WTC11 (cell line): ENCODE measurements around the gene GPN3. TPM values are rescaled to one million over a fixed set of nuclear protein-coding genes. Genes with fewer than 3 reads are reported as not detected.

Experiments
- CBFB ChIP-seq: sonication (generic); formaldehyde crosslinking; IDR thresholded peaks from 2 replicates; pipeline ENCODE4 v1.8.1; 2022; ENCODE audit warnings: mild to moderate bottlenecking, low read depth, missing genetic modification reagents
- CREM ChIP-seq: sonication (generic); formaldehyde crosslinking; IDR thresholded peaks from 2 replicates; pipeline ENCODE4 v1.8.1; 2022; ENCODE audit warnings: mild to moderate bottlenecking, missing genetic modification reagents, moderate library complexity
- CTCF ChIP-seq: fragments of 200-600 bp; IDR thresholded peaks from 2 replicates; pipeline ENCODE4 v1.8.0; 2022; ENCODE audit warnings: antibody characterized with exemption
- E2F5 ChIP-seq: sonication (generic); formaldehyde crosslinking; IDR thresholded peaks from 2 replicates; pipeline ENCODE4 v1.8.1; 2022; ENCODE audit warnings: mild to moderate bottlenecking, moderate library complexity, missing genetic modification reagents
- GABPB1 ChIP-seq: sonication (generic); formaldehyde crosslinking; IDR thresholded peaks from 2 replicates; pipeline ENCODE4 v1.8.1; 2023; ENCODE audit warnings: mild to moderate bottlenecking, missing genetic modification reagents
- IRF2 ChIP-seq: sonication (generic); formaldehyde crosslinking; IDR thresholded peaks from 2 replicates; pipeline ENCODE4 v1.8.0; 2022; ENCODE audit warnings: low read depth, missing genetic modification reagents, borderline replicate concordance
- MAX ChIP-seq: sonication (generic); formaldehyde crosslinking; IDR thresholded peaks from 2 replicates; pipeline ENCODE4 v1.8.0; 2022; ENCODE audit warnings: mild to moderate bottlenecking, missing genetic modification reagents
- MYBL2 ChIP-seq: sonication (generic); formaldehyde crosslinking; IDR thresholded peaks from 2 replicates; pipeline ENCODE4 v1.8.1; 2023; ENCODE audit warnings: mild to moderate bottlenecking, moderate library complexity, missing genetic modification reagents
- NFE2L1 ChIP-seq: sonication (generic); formaldehyde crosslinking; IDR thresholded peaks from 2 replicates; pipeline ENCODE4 v1.8.1; 2023; ENCODE audit warnings: missing genetic modification reagents
- NR1H2 ChIP-seq: sonication (generic); formaldehyde crosslinking; IDR thresholded peaks from 2 replicates; pipeline ENCODE4 v1.9.0; 2021; ENCODE audit warnings: mild to moderate bottlenecking, moderate library complexity, missing genetic modification reagents
- PRRX2 ChIP-seq: fragments of 250-450 bp; sonication (Bioruptor Pico); IDR thresholded peaks from 2 replicates; pipeline ENCODE4 v1.8.0; 2021; ENCODE audit warnings: mild to moderate bottlenecking
- RELA ChIP-seq: sonication (generic); formaldehyde crosslinking; IDR thresholded peaks from 2 replicates; pipeline ENCODE4 v1.8.1; 2022; ENCODE audit warnings: missing genetic modification reagents, mild to moderate bottlenecking, borderline replicate concordance
- SMAD3 ChIP-seq: sonication (generic); formaldehyde crosslinking; IDR thresholded peaks from 2 replicates; pipeline ENCODE4 v1.8.0; 2022; ENCODE audit warnings: missing genetic modification reagents, mild to moderate bottlenecking, borderline replicate concordance
- SMAD4 ChIP-seq: sonication (generic); formaldehyde crosslinking; IDR thresholded peaks from 2 replicates; pipeline ENCODE4 v1.8.0; 2022; ENCODE audit warnings: mild to moderate bottlenecking, missing genetic modification reagents
- TCF7 ChIP-seq: sonication (generic); formaldehyde crosslinking; IDR thresholded peaks from 2 replicates; pipeline ENCODE4 v1.8.0; 2022; ENCODE audit warnings: mild to moderate bottlenecking, low read depth, missing genetic modification reagents, moderate library complexity
- TEAD1 ChIP-seq: sonication (generic); formaldehyde crosslinking; IDR thresholded peaks from 2 replicates; pipeline ENCODE4 v1.8.0; 2022; ENCODE audit warnings: mild to moderate bottlenecking, missing genetic modification reagents
- TP53 ChIP-seq: sonication (generic); formaldehyde crosslinking; IDR thresholded peaks from 2 replicates; pipeline ENCODE4 v1.8.1; 2023; ENCODE audit warnings: mild to moderate bottlenecking, missing genetic modification reagents
- ZNF138 ChIP-seq: sonication (generic); formaldehyde crosslinking; conservative IDR thresholded peaks from 2 replicates; pipeline ENCODE4 v1.8.1; 2022; ENCODE audit warnings: mild to moderate bottlenecking, moderate library complexity, missing genetic modification reagents
- ZNF671 ChIP-seq: fragments of 250-450 bp; sonication (Bioruptor Pico); IDR thresholded peaks from 2 replicates; pipeline ENCODE4 v1.8.0; 2021; ENCODE audit warnings: mild to moderate bottlenecking
- total RNA-seq: library from RNA; stranded (reverse); gene quantifications from 3 replicates; pipeline ENCODE4 v1.2.3, GENCODE V29; 2021
- TF ChIP-seq, protein P1 (sequence below): sonication (generic); formaldehyde crosslinking; IDR thresholded peaks from 2 replicates; pipeline ENCODE4 v1.8.0; 2023; ENCODE audit warnings: missing genetic modification reagents
- TF ChIP-seq, protein P2 (sequence below): sonication (generic); formaldehyde crosslinking; IDR thresholded peaks from 2 replicates; pipeline ENCODE4 v1.8.1; 2023; ENCODE audit warnings: mild to moderate bottlenecking, missing genetic modification reagents, moderate library complexity
- TF ChIP-seq, protein P3 (sequence below): fragments of 250-450 bp; sonication (Bioruptor Pico); IDR thresholded peaks from 2 replicates; pipeline ENCODE4 v1.9.0; 2021; ENCODE audit warnings: moderate library complexity, mild to moderate bottlenecking, inconsistent platforms, borderline replicate concordance
- TF ChIP-seq, protein P4 (sequence below): fragments of 250-450 bp; sonication (Bioruptor Pico); IDR thresholded peaks from 2 replicates; pipeline ENCODE4 v1.9.0; 2021; ENCODE audit warnings: mild to moderate bottlenecking, borderline replicate concordance
- TF ChIP-seq, protein P5 (sequence below): sonication (generic); formaldehyde crosslinking; IDR thresholded peaks from 2 replicates; pipeline ENCODE4 v1.8.1; 2022; ENCODE audit warnings: missing genetic modification reagents, borderline replicate concordance
- TF ChIP-seq, protein P6 (sequence below): sonication (generic); formaldehyde crosslinking; IDR thresholded peaks from 2 replicates; pipeline ENCODE4 v1.8.0; 2022; ENCODE audit warnings: mild to moderate bottlenecking, missing genetic modification reagents

Gene GPN3
- total RNA-seq, 1 experiment from 2014 or later, result 46.4 TPM

GRCh38 chr12:110449799-110450497 lies 18.1 kb downstream of the GPN3 start, which contains the start of gene ARPC3 (continued):
- TF ChIP-seq GABPB1 (CRISPR knock-in tag) (peak; percentile 76), NFE2L1 (CRISPR knock-in tag) (peak; percentile 8; the same call in 1 of the 2 replicates), TCF7 (CRISPR knock-in tag) (no peak), IRF2 (CRISPR knock-in tag) (no peak), NR1H2 (CRISPR knock-in tag) (no peak), CREM (peak; percentile 66), CBFB (CRISPR knock-in tag) (0 out of 2 replicates have a peak, but pooled peaks have one; percentile 73), ZNF671 (CRISPR knock-in tag) (no peak), CTCF (peak; percentile 50; the same call in 1 of the 2 replicates), SMAD3 (no peak), TEAD1 (no peak), TP53 (no peak), E2F5 (CRISPR knock-in tag) (no peak), MYBL2 (CRISPR knock-in tag) (no peak), PRRX2 (CRISPR knock-in tag) (no peak), ZNF138 (CRISPR knock-in tag) (no peak), RELA (CRISPR knock-in tag) (no peak), MAX (CRISPR knock-in tag) (peak; percentile 64), SMAD4 (CRISPR knock-in tag) (no peak; the same call in 1 of the 2 replicates)
- TF ChIP-seq, protein P1, sequence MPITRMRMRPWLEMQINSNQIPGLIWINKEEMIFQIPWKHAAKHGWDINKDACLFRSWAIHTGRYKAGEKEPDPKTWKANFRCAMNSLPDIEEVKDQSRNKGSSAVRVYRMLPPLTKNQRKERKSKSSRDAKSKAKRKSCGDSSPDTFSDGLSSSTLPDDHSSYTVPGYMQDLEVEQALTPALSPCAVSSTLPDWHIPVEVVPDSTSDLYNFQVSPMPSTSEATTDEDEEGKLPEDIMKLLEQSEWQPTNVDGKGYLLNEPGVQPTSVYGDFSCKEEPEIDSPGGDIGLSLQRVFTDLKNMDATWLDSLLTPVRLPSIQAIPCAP, result no peak
- TF ChIP-seq, protein P2, sequence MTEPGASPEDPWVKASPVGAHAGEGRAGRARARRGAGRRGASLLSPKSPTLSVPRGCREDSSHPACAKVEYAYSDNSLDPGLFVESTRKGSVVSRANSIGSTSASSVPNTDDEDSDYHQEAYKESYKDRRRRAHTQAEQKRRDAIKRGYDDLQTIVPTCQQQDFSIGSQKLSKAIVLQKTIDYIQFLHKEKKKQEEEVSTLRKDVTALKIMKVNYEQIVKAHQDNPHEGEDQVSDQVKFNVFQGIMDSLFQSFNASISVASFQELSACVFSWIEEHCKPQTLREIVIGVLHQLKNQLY (CRISPR knock-in tag), result no peak
- TF ChIP-seq, protein P3, sequence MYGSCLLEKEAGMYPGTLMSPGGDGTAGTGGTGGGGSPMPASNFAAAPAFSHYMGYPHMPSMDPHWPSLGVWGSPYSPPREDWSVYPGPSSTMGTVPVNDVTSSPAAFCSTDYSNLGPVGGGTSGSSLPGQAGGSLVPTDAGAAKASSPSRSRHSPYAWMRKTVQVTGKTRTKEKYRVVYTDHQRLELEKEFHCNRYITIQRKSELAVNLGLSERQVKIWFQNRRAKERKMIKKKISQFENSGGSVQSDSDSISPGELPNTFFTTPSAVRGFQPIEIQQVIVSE (CRISPR knock-in tag), result no peak
- TF ChIP-seq, protein P4, sequence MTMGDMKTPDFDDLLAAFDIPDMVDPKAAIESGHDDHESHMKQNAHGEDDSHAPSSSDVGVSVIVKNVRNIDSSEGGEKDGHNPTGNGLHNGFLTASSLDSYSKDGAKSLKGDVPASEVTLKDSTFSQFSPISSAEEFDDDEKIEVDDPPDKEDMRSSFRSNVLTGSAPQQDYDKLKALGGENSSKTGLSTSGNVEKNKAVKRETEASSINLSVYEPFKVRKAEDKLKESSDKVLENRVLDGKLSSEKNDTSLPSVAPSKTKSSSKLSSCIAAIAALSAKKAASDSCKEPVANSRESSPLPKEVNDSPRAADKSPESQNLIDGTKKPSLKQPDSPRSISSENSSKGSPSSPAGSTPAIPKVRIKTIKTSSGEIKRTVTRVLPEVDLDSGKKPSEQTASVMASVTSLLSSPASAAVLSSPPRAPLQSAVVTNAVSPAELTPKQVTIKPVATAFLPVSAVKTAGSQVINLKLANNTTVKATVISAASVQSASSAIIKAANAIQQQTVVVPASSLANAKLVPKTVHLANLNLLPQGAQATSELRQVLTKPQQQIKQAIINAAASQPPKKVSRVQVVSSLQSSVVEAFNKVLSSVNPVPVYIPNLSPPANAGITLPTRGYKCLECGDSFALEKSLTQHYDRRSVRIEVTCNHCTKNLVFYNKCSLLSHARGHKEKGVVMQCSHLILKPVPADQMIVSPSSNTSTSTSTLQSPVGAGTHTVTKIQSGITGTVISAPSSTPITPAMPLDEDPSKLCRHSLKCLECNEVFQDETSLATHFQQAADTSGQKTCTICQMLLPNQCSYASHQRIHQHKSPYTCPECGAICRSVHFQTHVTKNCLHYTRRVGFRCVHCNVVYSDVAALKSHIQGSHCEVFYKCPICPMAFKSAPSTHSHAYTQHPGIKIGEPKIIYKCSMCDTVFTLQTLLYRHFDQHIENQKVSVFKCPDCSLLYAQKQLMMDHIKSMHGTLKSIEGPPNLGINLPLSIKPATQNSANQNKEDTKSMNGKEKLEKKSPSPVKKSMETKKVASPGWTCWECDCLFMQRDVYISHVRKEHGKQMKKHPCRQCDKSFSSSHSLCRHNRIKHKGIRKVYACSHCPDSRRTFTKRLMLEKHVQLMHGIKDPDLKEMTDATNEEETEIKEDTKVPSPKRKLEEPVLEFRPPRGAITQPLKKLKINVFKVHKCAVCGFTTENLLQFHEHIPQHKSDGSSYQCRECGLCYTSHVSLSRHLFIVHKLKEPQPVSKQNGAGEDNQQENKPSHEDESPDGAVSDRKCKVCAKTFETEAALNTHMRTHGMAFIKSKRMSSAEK, result no peak
- TF ChIP-seq, protein P5, sequence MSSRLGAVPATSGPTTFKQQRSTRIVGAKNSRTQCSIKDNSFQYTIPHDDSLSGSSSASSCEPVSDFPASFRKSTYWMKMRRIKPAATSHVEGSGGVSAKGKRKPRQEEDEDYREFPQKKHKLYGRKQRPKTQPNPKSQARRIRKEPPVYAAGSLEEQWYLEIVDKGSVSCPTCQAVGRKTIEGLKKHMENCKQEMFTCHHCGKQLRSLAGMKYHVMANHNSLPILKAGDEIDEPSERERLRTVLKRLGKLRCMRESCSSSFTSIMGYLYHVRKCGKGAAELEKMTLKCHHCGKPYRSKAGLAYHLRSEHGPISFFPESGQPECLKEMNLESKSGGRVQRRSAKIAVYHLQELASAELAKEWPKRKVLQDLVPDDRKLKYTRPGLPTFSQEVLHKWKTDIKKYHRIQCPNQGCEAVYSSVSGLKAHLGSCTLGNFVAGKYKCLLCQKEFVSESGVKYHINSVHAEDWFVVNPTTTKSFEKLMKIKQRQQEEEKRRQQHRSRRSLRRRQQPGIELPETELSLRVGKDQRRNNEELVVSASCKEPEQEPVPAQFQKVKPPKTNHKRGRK, result no peak
- TF ChIP-seq, protein P6, sequence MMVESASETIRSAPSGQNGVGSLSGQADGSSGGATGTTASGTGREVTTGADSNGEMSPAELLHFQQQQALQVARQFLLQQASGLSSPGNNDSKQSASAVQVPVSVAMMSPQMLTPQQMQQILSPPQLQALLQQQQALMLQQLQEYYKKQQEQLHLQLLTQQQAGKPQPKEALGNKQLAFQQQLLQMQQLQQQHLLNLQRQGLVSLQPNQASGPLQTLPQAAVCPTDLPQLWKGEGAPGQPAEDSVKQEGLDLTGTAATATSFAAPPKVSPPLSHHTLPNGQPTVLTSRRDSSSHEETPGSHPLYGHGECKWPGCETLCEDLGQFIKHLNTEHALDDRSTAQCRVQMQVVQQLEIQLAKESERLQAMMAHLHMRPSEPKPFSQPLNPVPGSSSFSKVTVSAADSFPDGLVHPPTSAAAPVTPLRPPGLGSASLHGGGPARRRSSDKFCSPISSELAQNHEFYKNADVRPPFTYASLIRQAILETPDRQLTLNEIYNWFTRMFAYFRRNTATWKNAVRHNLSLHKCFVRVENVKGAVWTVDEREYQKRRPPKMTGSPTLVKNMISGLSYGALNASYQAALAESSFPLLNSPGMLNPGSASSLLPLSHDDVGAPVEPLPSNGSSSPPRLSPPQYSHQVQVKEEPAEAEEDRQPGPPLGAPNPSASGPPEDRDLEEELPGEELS (CRISPR knock-in tag), result 0 out of 2 replicates have a peak, but pooled peaks have one; percentile 47
